AG08396 (cell line): ENCODE data around the gene CAST.

Experiments used
- DNase-seq: peaks from one replicate; pipeline ENCODE4 v3.0.0; 2012; ENCODE audit warnings: low spot score, mixed read lengths

Gene CAST

GRCh38 chr5:96642281-96642640, 19.9 kb upstream of the CAST start:
- DNase-seq = no peak

- DNase-seq = no peak
Observed at GRCh38 chr5:96645091-96645490, 17.1 kb upstream of the CAST start.

- DNase-seq = no peak
Observed at GRCh38 chr5:96648023-96648422, 14.2 kb upstream of the CAST start.

GRCh38 chr5:96648593-96648992, 13.6 kb upstream of the CAST start:
- no peak for DNase-seq

GRCh38 chr5:96649251-96649662, 12.9 kb upstream of the CAST start:
- DNase-seq = no peak

GRCh38 chr5:96649681-96650540, 12.3 kb upstream of the CAST start:
- DNase-seq = no peak

GRCh38 chr5:96651047-96651446, 11.1 kb upstream of the CAST start:
- no peak for DNase-seq

- DNase-seq = no peak
Observed at GRCh38 chr5:96651948-96652753, 10.0 kb upstream of the CAST start.

- no peak for DNase-seq
Observed at GRCh38 chr5:96652769-96653454, 9.3 kb upstream of the CAST start.

GRCh38 chr5:96654209-96654608, 8.0 kb upstream of the CAST start:
- DNase-seq = no peak

GRCh38 chr5:96655085-96655484, 7.1 kb upstream of the CAST start:
- no peak for DNase-seq

GRCh38 chr5:96655506-96655905, 6.7 kb upstream of the CAST start:
- DNase-seq = no peak

- peak; percentile 79 for DNase-seq
Observed at GRCh38 chr5:96657068-96657467, 5.1 kb upstream of the CAST start.

- DNase-seq = no peak
Observed at GRCh38 chr5:96658272-96658671, 3.9 kb upstream of the CAST start.

GRCh38 chr5:96659170-96659569, 3.0 kb upstream of the CAST start:
- DNase-seq = no peak

- DNase-seq = peak; percentile 26
Observed at GRCh38 chr5:96660971-96661854, 963 bp upstream of the CAST start.

- peak; percentile 97 for DNase-seq
Observed at GRCh38 chr5:96662725-96663518, 746 bp downstream of the CAST start.

GRCh38 chr5:96663608-96664007, 1.4 kb downstream of the CAST start:
- no peak for DNase-seq

GRCh38 chr5:96664669-96665068, 2.5 kb downstream of the CAST start:
- no peak for DNase-seq

GRCh38 chr5:96668725-96669124, 6.5 kb downstream of the CAST start:
- no peak for DNase-seq

- no peak for DNase-seq
Observed at GRCh38 chr5:96669909-96670308, 7.7 kb downstream of the CAST start.
